Brain microvascular endothelial cell (primary cell): ENCODE results near the gene TECPR2.

ENCODE experiments used
- DNase-seq: peaks from one replicate; pipeline ENCODE4 v3.0.0-alpha.2; 2020
- H3K27ac ChIP-seq: fragments of 250-450 bp; sonication (Bioruptor Pico); 2 replicates; pipeline ENCODE4 v1.5.1; 2020; ENCODE audit warnings: mild to moderate bottlenecking, moderate library complexity
- H3K27me3 ChIP-seq: fragments of 250-450 bp; sonication (Bioruptor Pico); replicated peaks from 2 replicates; pipeline ENCODE4 v1.5.1; 2020; ENCODE audit warnings: mild to moderate bottlenecking
- H3K36me3 ChIP-seq: fragments of 250-450 bp; sonication (Bioruptor Pico); replicated peaks from 2 replicates; pipeline ENCODE4 v1.5.1; 2020; ENCODE audit warnings: mild to moderate bottlenecking
- H3K4me3 ChIP-seq: 2 replicates; pipeline ENCODE4 v1.5.1; 2011; ENCODE audit warnings: low read depth, mild to moderate bottlenecking, control low read depth, low read length, moderate library complexity
- CTCF ChIP-seq: IDR thresholded peaks from 2 replicates; pipeline ENCODE4 v1.5.1; 2011; ENCODE audit warnings: low read depth, mild to moderate bottlenecking, moderate library complexity, low read length, control low read depth, inconsistent platforms; ENCODE audit errors: missing control alignments
- in situ Hi-C: cut with HindIII; loops from 2 replicates; pipeline ENCODE4 v1.10.0; 2017; ENCODE audit warnings: low sequenced_read_pairs, low pct_ligation_motif_present

Gene TECPR2

GRCh38 chr14:102434647-102435175, 72.0 kb downstream of the TECPR2 start:
- in situ Hi-C loops, result no loop called here

DNA sequence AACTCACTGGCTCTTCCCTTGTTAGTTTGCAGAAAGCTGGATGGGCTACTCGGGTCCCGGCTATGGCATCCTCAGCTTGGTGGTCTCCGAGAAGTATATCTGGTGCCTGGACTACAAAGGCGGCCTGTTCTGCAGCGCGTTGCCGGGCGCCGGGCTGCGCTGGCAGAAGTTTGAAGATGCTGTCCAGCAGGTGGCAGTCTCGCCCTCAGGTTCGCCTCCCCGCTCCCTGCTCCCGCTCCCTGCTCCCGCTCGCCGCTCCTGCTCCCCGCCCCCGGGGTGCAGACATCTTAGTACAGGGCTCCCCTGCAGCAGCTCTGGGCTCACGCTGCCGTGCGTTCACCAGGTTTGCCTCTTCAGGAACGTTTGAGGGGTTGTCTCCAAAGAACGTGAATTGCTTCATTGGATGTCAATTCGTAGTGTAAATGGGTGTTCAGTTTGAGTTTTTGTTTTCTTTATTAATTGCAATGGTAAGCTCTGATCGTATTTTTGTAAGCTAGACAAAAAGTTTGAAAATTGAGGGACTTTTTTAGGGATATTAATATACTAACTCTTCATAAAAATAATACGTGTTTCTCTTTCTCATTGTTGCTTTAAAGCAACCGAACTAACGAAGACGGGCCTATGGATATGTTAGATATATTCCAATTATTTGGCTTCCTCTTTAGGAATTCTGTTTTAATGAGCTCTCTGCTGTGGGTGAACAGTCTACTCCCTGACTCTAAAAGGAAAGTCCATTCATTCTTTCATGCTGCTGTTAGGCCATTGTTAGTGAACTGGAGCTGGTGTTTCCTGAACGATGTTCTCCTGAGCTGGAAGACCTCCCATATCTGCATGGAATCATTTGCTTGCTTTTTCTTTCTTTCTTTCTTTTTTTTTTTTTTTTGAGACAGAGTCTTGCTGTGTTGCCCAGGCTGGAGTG, 75.5 kb downstream of the TECPR2 start:
- in situ Hi-C loops, result no loop called here
- Histone ChIP-seq H3K27me3 (no peaks in the 10 kb centered on the region), H3K27ac (no peak overlapping the region), H3K4me3 (peak overlapping the region; percentile 39), H3K36me3 (peaks cover 18% of the 10 kb centered on the region)
- DNase-seq, result peak; percentile 49
- TF ChIP-seq CTCF, result peak; percentile 82

More at GRCh38 chr14:102434647-102435175, 72.0 kb downstream of the TECPR2 start:
- Histone ChIP-seq H3K36me3 (peaks cover 10% of the 10 kb centered on the region), H3K4me3 (no peak overlapping the region), H3K27me3 (no peaks in the 10 kb centered on the region), H3K27ac (no peak overlapping the region)
- no peak for DNase-seq
- TF ChIP-seq CTCF, result no peak

DNA sequence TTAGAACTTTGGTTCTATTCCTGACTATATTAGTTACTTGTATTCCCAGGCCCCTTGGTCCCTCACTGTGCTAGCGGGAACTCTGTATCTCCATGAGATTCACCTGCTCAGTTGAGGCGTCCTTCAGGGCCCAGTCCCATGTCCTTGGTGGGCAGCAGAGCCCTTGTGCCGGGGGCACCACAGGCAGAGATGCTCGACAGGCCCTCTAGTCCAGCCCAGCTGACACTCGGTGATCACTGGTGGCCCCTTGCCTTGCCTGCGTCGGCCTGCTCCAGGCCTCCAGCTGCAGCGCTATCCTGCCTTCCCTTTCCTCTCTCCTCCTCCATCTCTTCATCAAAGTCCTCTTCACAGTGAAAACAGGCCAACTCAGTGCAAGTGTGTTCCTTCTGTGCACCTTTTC, 76.8 kb downstream of the TECPR2 start:
- Histone ChIP-seq H3K36me3 (peaks cover 20% of the 10 kb centered on the region), H3K27ac (no peak overlapping the region), H3K4me3 (no peak overlapping the region), H3K27me3 (no peaks in the 10 kb centered on the region)
- no peak for TF ChIP-seq CTCF
- in situ Hi-C loops, result no loop called here
- no peak for DNase-seq

DNA sequence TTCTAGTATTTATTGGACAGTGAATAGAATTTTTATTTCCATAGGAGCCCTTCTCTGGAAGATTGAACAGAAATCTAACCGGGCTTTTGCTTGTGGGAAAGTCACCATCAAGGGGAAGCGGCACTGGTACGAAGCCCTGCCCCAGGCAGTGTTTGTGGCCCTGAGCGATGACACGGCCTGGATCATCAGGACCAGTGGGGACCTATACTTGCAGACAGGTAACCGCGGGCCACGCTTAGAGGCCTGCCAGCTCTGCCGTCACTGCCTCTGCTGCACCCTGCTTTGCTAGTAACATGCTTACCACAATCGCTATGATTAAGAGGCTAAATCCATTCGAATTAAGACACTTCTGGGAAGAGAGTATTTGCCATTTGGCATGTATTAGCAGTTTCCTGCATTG, 77.7 kb downstream of the TECPR2 start:
- Histone ChIP-seq H3K27ac (no peak overlapping the region), H3K27me3 (no peaks in the 10 kb centered on the region), H3K36me3 (peaks cover 20% of the 10 kb centered on the region), H3K4me3 (no peak overlapping the region)
- no peak for DNase-seq
- in situ Hi-C loops, result no loop called here
- no peak for TF ChIP-seq CTCF

- in situ Hi-C loops, result no loop called here
- Histone ChIP-seq H3K27ac (no peak overlapping the region), H3K4me3 (no peak overlapping the region), H3K27me3 (no peaks in the 10 kb centered on the region), H3K36me3 (peaks cover 35% of the 10 kb centered on the region)
- no peak for TF ChIP-seq CTCF
- no peak for DNase-seq
These were observed 79.8 kb downstream of the TECPR2 start for GRCh38 chr14:102442241-102443211.
